NCI-H1436 (cell line): ENCODE data around the gene ACER2.
A peak's percentile ranks its signal among the peaks of the same experiment; 100 is the strongest.
"Not testable (repeated sequence)": the region's sequence is repeated elsewhere in the genome, so short reads cannot be mapped to it uniquely, and the experiment has no call there.

Experiments used
- DNase-seq: peaks from one replicate; lab custom pipeline; 2025; lab: John Stamatoyannopoulos, UW

The ACER2 gene

GRCh38 chr9:19408693-19409400 is at the start of gene ACER2:
Gene ACER2 (plus strand): TSS chr9:19409009. CDS start chr9:19409085, 76 bp downstream.
- DNase-seq: peak; percentile 94

- no peak for DNase-seq
These were observed 39.7 kb upstream of the ACER2 start for GRCh38 chr9:19369107-19369506.

GRCh38 chr9:19371942-19372341 is 36.9 kb upstream of the ACER2 start:
- no peak for DNase-seq

- DNase-seq: no peak
These were observed 36.2 kb upstream of the ACER2 start for GRCh38 chr9:19372567-19372966.

DNA sequence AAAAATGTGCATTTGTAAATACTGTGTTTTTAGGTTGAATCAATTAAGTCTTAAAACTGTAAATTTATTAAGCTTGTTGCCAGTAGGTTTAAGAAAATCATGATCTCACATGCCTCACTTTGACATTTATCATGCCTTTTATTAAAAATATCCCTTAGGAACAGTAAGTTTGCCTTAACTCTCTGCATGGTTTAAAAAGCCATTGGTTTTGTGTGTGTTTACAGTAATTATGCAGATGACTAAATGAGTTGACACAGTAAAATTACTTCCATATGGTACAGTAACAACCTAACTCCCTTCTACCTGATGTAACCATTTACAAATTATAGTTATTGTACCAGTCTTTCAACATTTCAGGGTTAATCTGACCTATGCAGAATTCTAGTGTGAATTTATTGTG is 35.3 kb upstream of the ACER2 start:
- DNase-seq: no peak

DNA sequence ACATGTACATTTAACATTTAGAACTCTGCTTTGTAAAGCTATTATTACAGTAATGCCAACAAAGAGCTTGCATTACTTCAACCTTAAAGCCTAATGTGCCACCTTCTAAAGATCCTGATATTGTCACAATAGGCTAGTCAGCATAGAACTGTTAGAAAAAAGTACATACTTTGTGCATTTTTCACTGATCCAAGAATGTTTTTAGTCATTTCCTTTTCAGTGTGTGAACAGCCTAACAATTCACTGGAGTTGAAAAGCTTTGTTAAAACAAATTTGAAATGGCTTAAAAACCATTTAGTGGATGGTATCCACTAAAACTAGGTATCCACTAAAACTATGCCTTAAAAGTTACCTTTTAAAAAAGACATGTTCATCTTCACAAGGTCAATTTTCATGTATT is 33.3 kb upstream of the ACER2 start:
- DNase-seq: no peak

DNA sequence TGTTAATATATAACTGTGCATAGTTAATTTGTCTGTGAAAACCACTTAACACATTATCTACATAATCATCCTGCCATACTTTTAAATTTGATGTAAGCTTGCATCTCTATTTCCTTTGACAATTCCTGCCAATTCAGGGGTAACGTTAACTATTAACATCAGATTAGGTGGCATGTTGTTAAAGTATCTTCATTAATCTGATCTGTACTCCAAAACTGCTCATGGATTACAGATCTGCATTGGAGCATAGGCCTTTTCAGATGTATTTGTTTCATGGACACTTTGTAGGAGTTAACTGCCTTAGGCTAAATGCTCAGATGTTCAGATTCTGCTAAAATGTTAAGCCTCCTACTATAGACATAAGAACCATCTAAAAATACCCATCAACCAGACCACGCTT is 31.9 kb upstream of the ACER2 start:
- no peak for DNase-seq

DNA sequence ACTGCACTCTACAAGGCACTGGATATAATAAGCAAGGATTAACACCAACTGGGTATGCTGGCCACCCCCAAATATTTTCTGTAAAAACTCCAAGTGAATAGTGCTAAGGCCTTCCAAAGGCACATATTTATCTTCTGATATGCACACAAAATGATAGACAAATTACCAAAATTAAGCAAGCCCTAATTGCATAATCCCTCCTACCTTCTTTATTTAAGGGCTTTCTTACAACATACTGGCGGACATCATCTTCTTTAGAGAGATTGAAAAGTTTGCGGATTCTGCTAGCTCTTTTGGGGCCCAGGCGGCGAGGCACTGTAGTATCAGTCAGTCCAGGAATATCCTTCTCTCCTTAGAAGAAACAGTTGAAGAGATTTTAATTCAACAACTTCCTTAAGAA is 30.6 kb upstream of the ACER2 start:
- no peak for DNase-seq

DNA sequence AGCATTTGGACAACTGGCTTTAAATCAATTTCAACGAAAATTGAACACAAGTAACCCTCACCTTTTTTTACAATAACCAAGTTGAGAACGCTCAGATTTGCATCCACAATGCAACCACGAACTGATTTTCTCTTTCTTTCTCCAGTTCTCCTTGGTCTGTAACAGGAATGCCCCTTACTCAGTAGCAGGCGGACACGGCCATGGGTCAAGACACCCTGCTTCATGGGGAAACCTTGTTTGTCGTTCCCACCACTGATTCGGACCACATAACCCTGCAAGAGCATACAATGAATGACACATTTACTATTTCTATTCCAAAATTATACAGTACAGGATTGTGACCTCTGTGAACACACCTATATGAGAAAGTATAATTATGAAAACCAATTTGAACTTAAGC is 30.2 kb upstream of the ACER2 start:
- DNase-seq: no peak

GRCh38 chr9:19379283-19379682 is 29.5 kb upstream of the ACER2 start:
- DNase-seq: no peak

DNA sequence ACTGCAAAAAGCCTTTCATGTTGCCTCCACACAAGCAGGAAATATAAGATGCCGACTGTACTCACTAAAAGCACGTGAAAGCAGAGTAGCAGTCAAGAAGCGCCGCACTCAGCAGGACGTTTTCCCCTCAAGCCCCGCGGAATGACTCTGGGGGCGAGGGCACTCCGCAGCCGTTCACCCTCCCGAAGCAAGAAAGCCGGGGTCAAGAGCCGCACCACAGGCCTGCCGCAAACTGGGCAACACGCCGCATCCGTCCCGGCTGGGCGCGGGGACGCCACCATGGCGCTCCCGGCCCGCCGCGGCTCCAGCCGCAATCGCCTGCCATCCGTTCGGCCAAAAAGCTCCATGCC is 29.1 kb upstream of the ACER2 start:
- DNase-seq: no peak

DNA sequence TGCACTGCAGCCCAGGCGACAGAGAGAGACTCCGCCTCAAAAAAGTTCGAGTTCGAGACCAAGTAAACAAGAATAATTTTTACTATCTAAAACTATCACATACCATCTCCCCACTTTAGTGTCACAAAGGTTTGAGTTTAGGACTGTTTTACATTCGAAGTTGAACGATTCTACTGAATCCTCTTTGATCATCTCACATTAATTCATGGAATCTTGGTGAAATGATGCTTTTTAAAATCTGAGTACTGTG is 28.1 kb upstream of the ACER2 start:
- no peak for DNase-seq

GRCh38 chr9:19381656-19382055 is 27.2 kb upstream of the ACER2 start:
- no peak for DNase-seq

DNA sequence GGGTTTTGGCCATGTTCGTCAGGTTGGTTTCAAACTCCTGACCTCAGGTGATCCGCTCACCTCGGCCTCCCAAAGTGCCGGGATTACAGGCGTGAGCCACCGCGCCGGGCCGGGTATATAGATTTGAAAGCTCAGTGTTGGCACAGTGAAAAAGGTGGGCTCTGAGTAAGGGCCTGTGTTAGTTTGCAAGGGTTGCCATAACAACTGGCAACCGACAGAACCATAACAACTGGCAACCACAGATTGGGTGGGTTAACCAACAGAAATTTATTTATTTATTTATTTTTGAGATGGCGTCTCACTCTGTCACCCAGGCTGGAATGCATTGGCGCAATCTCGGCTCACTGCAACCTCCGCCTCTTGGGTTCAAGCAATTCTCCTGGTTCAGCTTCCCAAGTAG is 23.6 kb upstream of the ACER2 start:
- not testable (repeated sequence) for DNase-seq

- DNase-seq: no peak
These were observed 22.9 kb upstream of the ACER2 start for GRCh38 chr9:19385786-19386501.

- DNase-seq: no peak
These were observed 22.2 kb upstream of the ACER2 start for GRCh38 chr9:19386502-19387044.

GRCh38 chr9:19387317-19387716 is 21.5 kb upstream of the ACER2 start:
- no peak for DNase-seq

GRCh38 chr9:19389539-19389938 is 19.3 kb upstream of the ACER2 start:
- DNase-seq: not testable (repeated sequence)

DNA sequence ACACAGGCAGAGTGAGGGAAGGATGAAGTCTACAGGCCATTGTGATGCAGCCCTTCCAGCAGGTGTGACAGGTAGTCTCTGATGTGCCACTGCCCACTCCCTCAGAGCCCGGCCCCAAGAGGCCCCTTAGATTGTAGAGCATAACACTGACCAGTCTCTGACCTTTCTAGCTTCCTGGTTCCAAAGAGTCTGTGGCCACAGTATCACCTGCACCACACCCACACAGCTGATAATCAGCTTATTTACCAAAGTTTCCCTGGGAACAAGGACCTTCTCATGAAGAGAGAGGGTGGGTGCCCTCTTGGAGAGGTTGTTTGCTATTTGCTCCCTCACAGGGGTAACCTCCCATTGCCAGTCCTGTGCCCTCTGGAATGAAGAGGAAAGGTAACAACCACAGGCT is 11.0 kb upstream of the ACER2 start:
- DNase-seq: no peak

- not testable (repeated sequence) for DNase-seq
These were observed 5.6 kb upstream of the ACER2 start for GRCh38 chr9:19403231-19403630.

DNA sequence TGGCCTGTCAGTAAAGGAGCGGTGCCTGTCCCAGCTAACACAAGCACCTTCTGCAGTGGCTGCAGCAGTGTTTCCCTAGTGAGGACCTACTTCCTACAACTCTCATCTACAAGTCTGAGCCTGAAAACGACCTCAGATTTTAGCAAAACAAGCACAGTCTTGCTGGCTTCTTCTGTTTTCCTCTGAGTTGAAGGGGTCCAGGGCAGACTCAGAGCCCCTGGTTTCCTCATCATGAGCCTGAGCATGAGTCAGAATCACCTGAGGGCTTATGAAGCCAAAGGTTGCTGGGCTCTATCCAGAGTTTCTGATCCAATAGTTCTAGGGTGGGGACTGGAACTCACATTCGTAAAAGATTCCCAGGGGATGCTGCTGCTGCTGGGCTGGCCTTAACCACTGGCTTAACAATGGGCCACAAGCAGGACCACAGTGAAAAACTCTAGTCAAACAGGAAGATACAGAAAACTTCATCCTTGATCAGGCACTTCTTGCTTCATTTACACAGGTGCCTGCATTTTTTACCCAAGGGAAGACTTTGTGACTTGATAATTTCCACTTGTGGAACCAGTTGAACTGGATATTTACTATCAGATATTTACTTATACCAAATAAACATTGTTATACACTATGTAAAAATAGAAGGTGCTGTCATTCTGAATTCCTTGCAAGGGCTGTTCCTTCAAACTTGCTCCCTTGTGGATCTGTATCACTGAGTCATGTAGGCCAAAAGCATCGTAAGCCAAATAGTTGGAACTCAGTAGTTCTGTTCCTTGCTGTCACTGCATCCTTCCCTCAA is 4.3 kb upstream of the ACER2 start:
- no peak for DNase-seq

DNA sequence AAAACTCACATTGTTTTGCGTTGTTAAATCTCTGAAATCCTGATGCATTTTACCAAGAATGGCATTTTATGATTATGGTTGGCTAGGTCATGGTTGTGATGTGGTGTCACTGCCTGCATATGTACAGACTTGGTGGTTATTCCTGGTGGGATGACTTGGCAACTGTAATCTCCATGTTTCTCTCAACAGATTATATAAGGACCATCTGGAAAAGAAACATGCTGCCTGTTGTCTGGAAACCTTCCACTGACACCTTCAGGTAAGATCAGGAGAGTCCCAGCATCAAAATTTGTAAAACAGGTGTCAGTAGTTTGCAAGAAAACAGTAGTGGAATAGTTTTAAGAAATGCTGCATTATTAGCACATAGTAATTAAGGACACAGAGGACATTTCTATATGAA is 3.0 kb upstream of the ACER2 start:
- DNase-seq: no peak

DNA sequence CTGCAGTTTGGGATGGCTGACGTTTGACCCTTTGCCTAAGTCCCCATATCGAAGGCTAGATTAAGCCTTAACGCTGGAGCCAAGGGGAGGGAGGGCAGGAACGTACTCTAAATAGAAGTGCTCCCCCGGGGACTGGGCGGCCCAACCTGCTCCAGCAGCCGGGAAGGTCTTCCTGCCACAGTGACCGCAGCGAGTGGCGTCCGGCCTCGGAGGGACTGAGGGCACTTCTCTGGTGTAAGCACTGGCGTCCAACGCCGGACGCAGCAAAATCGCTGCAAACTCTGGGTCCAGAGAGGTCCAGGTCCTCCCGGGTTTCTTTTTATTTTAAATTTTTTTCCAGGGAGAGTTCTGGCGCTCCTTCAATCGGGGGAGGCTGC is 505 bp upstream of the ACER2 start:
- DNase-seq: no peak
